ENCODE data around the gene B9D1.
A peak's percentile ranks its signal among the peaks of the same experiment; 100 is the strongest.

Gene B9D1

DNA sequence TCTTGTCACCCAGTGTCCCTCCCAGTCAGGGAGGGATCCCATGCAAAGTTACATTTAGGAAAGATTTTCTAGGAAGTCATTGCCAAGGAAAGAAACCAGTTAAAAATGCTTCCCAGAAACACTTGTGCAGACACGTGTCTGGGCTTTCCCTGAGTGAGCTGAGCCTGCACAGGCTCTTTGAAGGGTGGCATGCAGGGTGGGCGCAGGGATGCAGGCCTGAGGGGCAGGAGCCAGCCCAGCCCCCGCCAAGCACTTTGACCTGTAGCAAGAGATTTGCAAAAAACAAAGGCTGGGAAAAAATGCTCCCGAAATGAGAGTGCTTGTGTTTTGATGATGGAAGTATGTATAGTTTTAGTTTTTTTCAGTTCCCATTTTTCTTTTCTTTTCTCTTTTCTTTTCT lies 52.4 kb downstream of the B9D1 start:
- peaks cover 2% of the 10 kb centered on the region for H3K36me3 Mint-ChIP-seq (ENCODE audit: low read depth)
- no peak overlapping the region for H3K27ac Mint-ChIP-seq
- H3K4me3 Mint-ChIP-seq, result no peak overlapping the region
- ATAC-seq, result no peak
- H3K27me3 Mint-ChIP-seq, result peaks cover 48% of the 10 kb centered on the region
- H3K9me3 Mint-ChIP-seq, result no peaks in the 10 kb centered on the region
- peaks cover 24% of the 10 kb centered on the region for H3K4me1 Mint-ChIP-seq
- no peak for DNase-seq

DNA sequence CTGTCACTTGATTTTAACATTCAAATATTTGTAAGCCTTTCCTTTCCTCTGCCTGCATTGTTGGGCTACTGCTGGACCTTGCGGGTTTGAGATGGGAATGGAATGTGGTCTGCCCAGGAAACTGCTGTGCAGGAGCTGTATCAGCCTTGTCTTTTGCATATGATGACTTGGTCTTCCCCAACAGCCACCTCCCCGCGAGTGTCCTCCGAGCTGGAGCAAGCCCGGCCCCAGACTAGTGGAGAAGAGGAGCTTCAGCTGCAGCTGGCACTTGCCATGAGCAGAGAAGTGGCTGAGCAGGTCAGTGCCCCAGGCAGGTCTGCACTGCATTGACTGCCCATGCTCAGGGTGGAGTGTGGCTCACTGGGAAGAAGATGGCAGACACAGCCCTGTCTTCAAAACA lies 52.8 kb downstream of the B9D1 start:
- DNase-seq, result no peak
- ATAC-seq, result no peak
- H3K9me3 Mint-ChIP-seq, result no peaks in the 10 kb centered on the region

DNA sequence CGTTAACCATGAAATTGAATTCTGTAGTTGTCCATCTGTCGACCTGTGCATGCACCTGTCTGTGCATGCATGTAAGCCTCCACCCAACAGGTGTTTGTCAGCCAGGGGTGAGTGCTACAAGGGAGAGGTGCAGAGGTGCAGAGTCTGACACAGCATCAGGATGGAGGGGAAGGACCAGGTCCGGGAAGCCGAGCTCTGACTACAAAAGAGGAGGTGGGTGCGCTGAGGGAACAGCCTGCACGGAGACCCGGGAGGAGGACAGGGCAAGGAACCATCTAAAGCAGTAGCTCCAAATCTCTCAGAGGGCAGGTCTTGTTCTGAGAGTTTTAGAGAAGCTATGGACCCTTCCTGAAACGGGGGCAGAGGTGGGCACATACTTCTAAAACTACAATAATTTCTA lies 54.1 kb downstream of the B9D1 start:
- no peak for ATAC-seq
- Mint-ChIP-seq H3K9me3 (no peaks in the 10 kb centered on the region), H3K36me3 (ENCODE audit: low read depth) (no peaks in the 10 kb centered on the region), H3K27ac (no peak overlapping the region), H3K4me1 (peaks cover 31% of the 10 kb centered on the region), H3K4me3 (no peak overlapping the region), H3K27me3 (peaks cover 44% of the 10 kb centered on the region)
- DNase-seq, result no peak

More for the DNA sequence above, 52.8 kb downstream of the B9D1 start:
- H3K27me3 Mint-ChIP-seq, result peaks cover 45% of the 10 kb centered on the region
- peaks cover under 1% of the 10 kb centered on the region for H3K36me3 Mint-ChIP-seq (ENCODE audit: low read depth)
- H3K4me3 Mint-ChIP-seq, result no peak overlapping the region
- peaks cover 26% of the 10 kb centered on the region for H3K4me1 Mint-ChIP-seq
- H3K27ac Mint-ChIP-seq, result no peak overlapping the region

DNA sequence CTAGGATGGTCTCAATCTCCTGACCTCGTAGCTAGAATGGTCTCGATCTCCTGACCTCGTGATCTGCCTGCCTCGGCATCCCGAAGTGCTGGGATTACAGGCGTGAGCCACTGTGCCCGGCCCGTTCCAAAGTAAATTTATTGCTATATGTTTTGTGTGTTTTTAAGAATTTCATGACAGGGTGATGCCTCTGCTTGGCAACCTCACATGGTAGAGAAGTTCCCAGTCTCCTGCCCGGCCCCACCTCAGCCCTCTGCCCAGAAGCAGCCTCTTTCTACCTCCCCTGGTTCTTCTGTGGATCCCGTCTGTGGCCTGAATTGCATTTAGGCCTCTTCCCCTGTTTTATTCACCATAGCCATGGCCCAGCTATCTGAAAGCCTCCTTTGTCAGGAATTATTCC lies 55.0 kb downstream of the B9D1 start:
- Mint-ChIP-seq H3K4me3 (no peak overlapping the region), H3K27ac (no peak overlapping the region), H3K9me3 (no peaks in the 10 kb centered on the region)

DNA sequence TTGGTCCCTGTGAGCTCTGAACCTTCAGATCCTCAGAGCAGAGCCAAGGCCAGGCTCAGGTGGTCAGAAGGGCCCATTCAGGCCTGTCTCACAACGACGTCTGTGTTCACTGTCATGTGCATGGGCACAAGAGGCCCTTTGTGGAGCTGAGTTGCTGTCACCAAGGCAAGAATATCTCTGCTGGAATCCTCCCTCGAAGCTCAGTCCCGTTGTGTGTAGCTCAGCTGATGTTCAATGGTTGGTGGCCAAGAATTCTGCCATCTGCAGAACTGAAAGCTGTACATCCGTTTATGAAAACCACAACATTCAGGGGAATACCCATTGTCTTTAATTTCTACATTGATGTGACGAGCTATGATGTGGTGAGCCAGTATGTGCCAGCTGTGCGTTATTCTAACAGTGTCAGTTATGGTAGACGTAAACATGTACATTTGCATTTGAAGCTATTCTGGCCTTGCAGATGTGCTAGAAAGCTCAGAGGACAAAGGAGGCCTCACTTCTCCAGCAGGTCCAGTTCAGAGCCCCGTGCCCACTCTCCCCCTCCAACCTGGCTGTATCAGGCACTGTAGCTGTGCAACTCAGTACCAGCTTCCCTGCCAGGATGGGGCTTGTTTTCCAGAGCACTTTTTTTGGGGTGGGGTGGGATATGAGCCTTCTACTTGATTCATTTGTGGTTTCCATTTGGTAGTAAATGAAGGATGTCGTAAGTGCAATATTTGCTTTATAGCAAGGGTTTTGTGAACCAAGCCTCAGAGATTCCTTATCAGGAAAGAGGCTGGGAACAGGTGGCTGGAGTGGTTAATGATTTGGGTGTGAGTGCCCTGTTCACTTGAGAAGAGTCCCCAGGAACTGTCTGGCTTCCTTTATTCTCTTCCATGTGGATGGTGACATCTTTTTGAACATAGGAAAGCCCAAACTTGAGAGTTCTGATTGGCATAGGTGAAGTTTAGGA lies 56.1 kb downstream of the B9D1 start:
- H3K9me3 Mint-ChIP-seq, result no peaks in the 10 kb centered on the region
- ATAC-seq (peak; percentile 92), DNase-seq (peak; percentile 20)
- H3K36me3 Mint-ChIP-seq (ENCODE audit: low read depth), result no peaks in the 10 kb centered on the region
- H3K27ac Mint-ChIP-seq, result peak overlapping the region; percentile 17
- H3K27me3 Mint-ChIP-seq, result peaks cover 43% of the 10 kb centered on the region
- H3K4me3 Mint-ChIP-seq, result no peak overlapping the region
- H3K4me1 Mint-ChIP-seq, result peaks cover 37% of the 10 kb centered on the region

More for the DNA sequence above, 55.0 kb downstream of the B9D1 start:
- peaks cover 37% of the 10 kb centered on the region for H3K4me1 Mint-ChIP-seq
- peaks cover 44% of the 10 kb centered on the region for H3K27me3 Mint-ChIP-seq
- ATAC-seq, result no peak
- no peak for DNase-seq
- H3K36me3 Mint-ChIP-seq (ENCODE audit: low read depth), result no peaks in the 10 kb centered on the region

DNA sequence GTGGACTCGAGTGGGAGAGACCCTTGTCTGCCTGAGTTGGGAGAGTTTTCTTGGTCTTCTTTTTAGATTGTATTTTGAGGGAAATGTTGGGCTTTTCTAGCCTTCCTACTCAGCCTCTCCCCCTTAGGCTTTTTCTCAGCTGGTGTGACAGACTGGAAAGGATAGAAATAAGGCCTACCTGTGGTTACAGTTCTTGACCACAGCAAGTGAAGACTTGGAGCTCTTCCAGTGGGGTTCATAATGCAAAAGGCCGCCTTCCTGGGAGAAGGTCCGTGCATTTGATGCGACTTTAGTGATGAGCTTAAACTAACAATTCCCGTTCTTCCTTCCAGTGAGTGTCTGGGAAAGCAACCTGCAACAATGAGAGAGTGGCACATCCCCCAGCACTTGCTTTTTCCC lies 56.8 kb downstream of the B9D1 start:
- Mint-ChIP-seq H3K27ac (no peak overlapping the region), H3K4me1 (peaks cover 37% of the 10 kb centered on the region), H3K4me3 (no peak overlapping the region), H3K9me3 (no peaks in the 10 kb centered on the region), H3K36me3 (ENCODE audit: low read depth) (no peaks in the 10 kb centered on the region), H3K27me3 (peaks cover 42% of the 10 kb centered on the region)
- ATAC-seq, result no peak
- DNase-seq, result no peak

DNA sequence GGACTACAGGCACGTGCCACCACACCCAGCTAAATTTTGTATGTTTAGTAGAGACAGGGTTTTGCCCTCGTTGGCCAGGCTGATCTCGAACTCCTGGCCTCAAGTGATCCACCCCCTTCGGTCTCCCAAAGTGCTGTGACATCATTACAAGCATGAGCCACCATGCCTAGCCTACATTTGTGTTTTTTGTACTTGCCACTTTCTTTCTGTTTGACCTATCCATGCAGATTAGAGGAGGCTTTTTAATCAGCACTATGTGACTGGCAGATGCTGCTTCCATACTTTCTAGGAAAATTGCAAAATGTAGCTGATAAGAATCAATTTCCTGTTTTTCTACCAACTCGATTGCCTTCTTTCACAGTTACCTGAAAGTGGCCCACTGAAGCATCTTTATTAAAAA lies 57.3 kb downstream of the B9D1 start:
- H3K27ac Mint-ChIP-seq, result no peak overlapping the region
- DNase-seq (no peak), ATAC-seq (no peak)
- H3K4me1 Mint-ChIP-seq, result peaks cover 37% of the 10 kb centered on the region
- H3K4me3 Mint-ChIP-seq, result no peak overlapping the region
- H3K9me3 Mint-ChIP-seq, result no peaks in the 10 kb centered on the region
- H3K27me3 Mint-ChIP-seq, result peaks cover 42% of the 10 kb centered on the region
- no peaks in the 10 kb centered on the region for H3K36me3 Mint-ChIP-seq (ENCODE audit: low read depth)

DNA sequence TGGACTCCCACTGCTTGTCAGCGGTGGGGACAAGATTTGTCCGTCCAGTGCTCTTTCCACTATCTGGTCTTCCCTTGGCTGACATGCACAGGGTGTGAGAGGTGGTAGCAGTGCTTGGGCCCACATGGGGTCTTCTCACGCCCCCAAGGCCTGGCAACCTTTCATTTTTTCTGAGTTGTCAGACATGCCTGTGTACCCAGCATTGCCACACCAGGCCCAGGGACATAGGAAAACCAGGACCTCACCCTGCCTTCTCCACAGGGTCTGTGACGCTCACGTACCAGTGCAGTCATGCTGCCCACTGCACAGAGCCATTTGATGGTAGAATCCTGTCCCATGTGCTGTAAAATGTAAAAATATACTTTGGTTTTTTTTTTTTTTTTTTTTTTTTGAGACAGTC lies 57.8 kb downstream of the B9D1 start:
- no peak for ATAC-seq
- Mint-ChIP-seq H3K27ac (no peak overlapping the region), H3K27me3 (peaks cover 37% of the 10 kb centered on the region), H3K4me3 (no peak overlapping the region), H3K9me3 (no peaks in the 10 kb centered on the region), H3K36me3 (ENCODE audit: low read depth) (no peaks in the 10 kb centered on the region), H3K4me1 (peaks cover 37% of the 10 kb centered on the region)
- DNase-seq, result no peak

DNA sequence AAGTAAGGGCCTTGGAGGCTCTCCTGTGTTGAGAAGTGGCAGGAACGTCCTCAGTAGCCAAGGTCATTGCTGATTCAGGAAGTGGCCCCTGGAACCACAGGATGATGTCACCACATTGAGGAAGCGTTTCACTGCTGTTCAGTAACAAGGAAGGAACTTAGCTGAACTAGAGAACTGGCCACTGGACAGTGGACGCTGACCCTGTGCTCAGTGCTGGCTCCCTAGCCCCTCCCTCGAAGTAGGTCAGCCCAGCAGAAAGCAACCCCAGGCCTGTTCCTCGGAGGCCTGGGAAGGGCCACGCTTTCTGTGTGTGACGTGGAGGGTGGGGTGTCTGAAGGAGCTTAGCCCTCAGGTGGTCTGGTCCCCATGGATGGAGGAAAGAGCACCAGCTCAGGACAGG lies 58.3 kb downstream of the B9D1 start:
- no peak overlapping the region for H3K27ac Mint-ChIP-seq
- H3K4me3 Mint-ChIP-seq, result no peak overlapping the region
- H3K36me3 Mint-ChIP-seq (ENCODE audit: low read depth), result no peaks in the 10 kb centered on the region
- no peaks in the 10 kb centered on the region for H3K9me3 Mint-ChIP-seq
- ATAC-seq (no peak), DNase-seq (no peak)
- H3K27me3 Mint-ChIP-seq, result peaks cover 32% of the 10 kb centered on the region
- peaks cover 37% of the 10 kb centered on the region for H3K4me1 Mint-ChIP-seq

DNA sequence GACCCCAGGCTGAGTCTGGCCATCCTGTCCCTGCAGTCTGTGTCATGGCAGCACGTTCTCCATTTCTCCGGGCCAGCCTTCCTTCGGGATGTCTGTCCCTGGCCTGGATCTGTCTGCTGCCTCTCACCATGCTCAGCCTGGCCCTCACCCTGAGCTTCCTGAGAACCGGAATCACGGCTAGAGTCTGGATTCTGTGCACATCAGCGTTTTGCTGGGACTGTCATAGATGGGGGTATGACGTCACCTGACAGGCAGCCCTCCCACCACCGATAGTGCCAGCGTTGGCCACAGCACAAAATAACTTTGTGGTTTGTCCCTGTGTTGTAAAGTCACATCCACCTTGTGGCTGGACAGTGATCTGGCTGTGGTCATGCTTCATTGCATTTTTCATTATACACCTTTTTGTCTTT lies 59.2 kb downstream of the B9D1 start:
- peaks cover 37% of the 10 kb centered on the region for H3K4me1 Mint-ChIP-seq
- no peak overlapping the region for H3K27ac Mint-ChIP-seq
- H3K4me3 Mint-ChIP-seq, result no peak overlapping the region
- H3K9me3 Mint-ChIP-seq, result no peaks in the 10 kb centered on the region
- peaks cover 26% of the 10 kb centered on the region for H3K27me3 Mint-ChIP-seq
- no peaks in the 10 kb centered on the region for H3K36me3 Mint-ChIP-seq (ENCODE audit: low read depth)
- ATAC-seq (no peak), DNase-seq (no peak)

DNA sequence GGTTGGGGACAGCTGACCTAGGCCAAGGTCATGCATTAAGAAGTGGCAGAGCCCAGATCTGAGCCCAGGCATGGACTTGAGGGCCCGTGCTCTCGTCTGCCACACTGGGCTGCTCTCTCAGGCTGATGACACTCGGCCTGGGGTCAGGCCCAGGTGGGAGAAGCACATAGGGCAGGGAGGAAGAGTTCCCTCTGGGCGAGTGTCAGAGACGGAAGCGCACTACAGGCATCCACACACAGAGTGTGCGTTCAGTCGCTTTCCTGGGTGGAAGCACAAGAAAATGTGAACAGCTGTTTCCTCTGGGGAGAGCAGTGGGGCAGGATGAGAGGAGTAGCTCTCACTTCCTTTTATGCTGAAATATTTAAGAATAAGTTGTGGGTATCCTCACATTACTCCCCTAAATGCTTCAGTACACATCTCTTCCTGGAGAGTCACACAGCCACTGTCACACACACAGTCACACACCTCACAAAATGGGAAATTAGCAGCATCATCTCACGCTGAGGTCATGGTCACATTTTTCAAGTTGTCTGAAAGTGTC lies 59.7 kb downstream of the B9D1 start:
- ATAC-seq (no peak), DNase-seq (no peak)
- peaks cover 23% of the 10 kb centered on the region for H3K27me3 Mint-ChIP-seq
- no peaks in the 10 kb centered on the region for H3K9me3 Mint-ChIP-seq
- H3K27ac Mint-ChIP-seq, result no peak overlapping the region
- H3K36me3 Mint-ChIP-seq (ENCODE audit: low read depth), result no peaks in the 10 kb centered on the region
- H3K4me1 Mint-ChIP-seq, result peaks cover 36% of the 10 kb centered on the region
- no peak overlapping the region for H3K4me3 Mint-ChIP-seq

DNA sequence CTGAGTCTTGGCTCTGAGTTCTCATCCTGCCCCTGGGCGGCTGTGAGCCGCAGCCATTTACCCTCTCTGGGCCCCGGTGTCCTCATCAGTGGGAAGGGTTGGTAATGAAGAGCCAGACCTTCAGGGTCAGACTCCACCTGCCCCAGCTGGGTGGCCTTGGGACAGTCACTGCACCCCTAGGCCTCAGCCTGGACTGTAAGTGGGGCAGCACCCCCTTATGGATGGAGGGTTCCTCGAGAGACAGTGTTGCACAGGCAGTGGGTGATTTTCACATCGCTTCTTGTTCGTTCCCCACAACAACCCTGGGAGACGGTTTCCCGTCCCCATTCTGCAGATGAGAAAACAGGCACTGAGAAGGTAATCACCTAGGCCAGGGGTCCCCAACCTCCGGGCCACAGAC lies 60.5 kb downstream of the B9D1 start:
- H3K27me3 Mint-ChIP-seq, result peaks cover 17% of the 10 kb centered on the region
- H3K4me1 Mint-ChIP-seq, result peaks cover 31% of the 10 kb centered on the region
- DNase-seq (no peak), ATAC-seq (no peak)
- no peak overlapping the region for H3K27ac Mint-ChIP-seq
- no peaks in the 10 kb centered on the region for H3K36me3 Mint-ChIP-seq (ENCODE audit: low read depth)
- H3K9me3 Mint-ChIP-seq, result no peaks in the 10 kb centered on the region
- no peak overlapping the region for H3K4me3 Mint-ChIP-seq

DNA sequence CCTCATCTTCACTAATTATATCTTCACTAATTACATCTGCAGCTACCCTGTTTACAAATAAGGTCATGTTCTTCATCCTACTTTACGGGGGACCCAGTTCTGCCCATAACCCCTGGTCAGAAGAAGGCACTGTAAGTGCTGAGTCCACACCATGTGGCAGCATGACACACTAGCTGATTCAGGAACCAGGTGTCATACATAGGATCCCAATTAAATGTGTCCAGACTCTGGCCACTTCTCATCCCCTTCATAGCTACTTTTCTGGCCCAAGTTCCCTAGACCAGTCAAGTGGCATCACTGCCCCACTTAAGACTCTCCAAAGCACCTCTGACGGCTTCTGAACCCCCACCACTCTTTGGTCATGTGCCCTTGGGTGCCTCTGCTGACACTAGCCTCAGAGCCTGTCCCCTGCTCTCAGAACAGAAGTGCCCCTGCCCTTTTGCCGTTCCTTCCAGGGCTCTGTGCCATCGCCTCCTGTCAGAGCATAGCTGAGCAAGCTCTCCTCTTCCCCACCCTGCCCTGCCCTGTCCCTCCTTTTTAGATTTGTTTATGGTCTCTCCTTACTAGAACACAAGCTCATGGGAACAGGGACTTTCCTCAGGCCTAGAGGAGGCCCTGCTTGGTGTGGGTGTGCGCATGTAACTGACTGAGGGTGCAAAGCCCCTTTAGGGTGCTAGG lies 61.1 kb downstream of the B9D1 start:
- Mint-ChIP-seq H3K4me1 (peaks cover 25% of the 10 kb centered on the region), H3K36me3 (ENCODE audit: low read depth) (no peaks in the 10 kb centered on the region), H3K27ac (no peak overlapping the region)

DNA sequence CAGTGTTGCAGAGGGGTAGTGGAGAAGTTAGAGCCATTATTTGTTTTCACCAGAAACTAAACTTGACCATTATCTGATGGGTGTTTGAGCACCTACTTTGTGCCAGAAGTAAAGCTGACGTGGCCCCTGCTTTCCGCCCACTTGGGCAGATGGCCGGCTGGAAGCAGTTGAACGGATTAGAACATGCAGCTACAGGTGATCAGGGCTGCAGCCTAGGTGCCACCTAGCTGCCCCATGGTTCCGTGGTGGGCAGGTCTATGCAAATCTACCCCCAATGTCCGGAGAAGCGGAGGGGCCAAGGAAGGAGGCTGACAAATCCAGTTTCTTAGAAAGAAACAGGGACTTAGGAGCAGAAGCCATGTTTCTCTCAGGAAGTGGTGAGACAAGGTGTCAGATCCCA lies 62.7 kb downstream of the B9D1 start:
- DNase-seq, result no peak
- Mint-ChIP-seq H3K9me3 (no peaks in the 10 kb centered on the region), H3K27ac (no peak overlapping the region), H3K27me3 (peaks cover 6% of the 10 kb centered on the region), H3K4me1 (peaks cover 11% of the 10 kb centered on the region), H3K36me3 (ENCODE audit: low read depth) (no peaks in the 10 kb centered on the region), H3K4me3 (no peak overlapping the region)
- no peak for ATAC-seq

More for the DNA sequence above, 61.1 kb downstream of the B9D1 start:
- ATAC-seq (no peak), DNase-seq (no peak)
- no peak overlapping the region for H3K4me3 Mint-ChIP-seq
- peaks cover 13% of the 10 kb centered on the region for H3K27me3 Mint-ChIP-seq
- no peaks in the 10 kb centered on the region for H3K9me3 Mint-ChIP-seq

DNA sequence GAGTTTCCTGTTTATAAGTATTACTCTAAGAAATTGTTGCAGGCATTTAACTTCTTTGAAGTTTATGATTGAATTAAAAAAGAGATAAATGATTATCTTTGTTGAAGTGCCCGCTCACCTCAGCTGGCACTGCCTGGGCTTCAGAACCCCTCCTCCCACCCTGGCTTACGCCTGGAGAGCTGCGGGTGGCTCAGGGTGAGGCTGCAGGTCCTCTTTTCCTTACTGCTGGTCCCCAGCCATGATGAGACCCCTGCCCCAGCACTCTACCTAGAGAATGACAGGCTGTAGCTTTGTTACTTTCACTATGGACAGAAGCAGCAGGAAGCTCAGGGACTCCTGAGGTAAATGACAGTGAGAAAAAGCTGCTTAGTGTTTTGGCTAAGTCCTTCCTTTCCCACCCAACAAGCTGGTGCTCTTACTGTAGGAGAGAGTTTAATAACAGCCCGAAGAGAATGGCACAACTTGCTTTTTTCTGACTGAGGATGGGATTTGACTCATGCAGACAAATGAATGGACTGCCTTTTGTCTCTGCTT lies 63.2 kb downstream of the B9D1 start:
- peaks cover 6% of the 10 kb centered on the region for H3K27me3 Mint-ChIP-seq
- H3K9me3 Mint-ChIP-seq, result no peaks in the 10 kb centered on the region
- H3K27ac Mint-ChIP-seq, result no peak overlapping the region
- DNase-seq, result no peak
- peaks cover 9% of the 10 kb centered on the region for H3K4me1 Mint-ChIP-seq
- H3K36me3 Mint-ChIP-seq (ENCODE audit: low read depth), result no peaks in the 10 kb centered on the region
- ATAC-seq, result no peak
- no peak overlapping the region for H3K4me3 Mint-ChIP-seq
